MCF 10A (cell line): ENCODE measurements around the gene ADARB2. TPM values are rescaled to one million over a fixed set of nuclear protein-coding genes. Genes with fewer than 3 reads are reported as not detected.

Source experiments
- BruUV-seq: library from RNA; stranded (reverse); fragments of 400-500 nt; replicated peaks from 2 replicates; lab custom pipeline; 2021; lab: Mats Ljungman, UMichigan
- CTCF ChIA-PET: fragments of 300-600 bp; sonication (Branson Sonifier 250); formaldehyde crosslinking; extraction: SDS; loops from one replicate; lab custom pipeline; 2021; ENCODE audit warnings: antibody characterized with exemption, inconsistent platforms; lab: Yijun Ruan, JAX
- POLR2A ChIA-PET: fragments of 300-600, 350-650 bp; sonication (Branson Sonifier 250); formaldehyde crosslinking; extraction: SDS; loops from one replicate; lab custom pipeline; 2020; ENCODE audit warnings: antibody characterized with exemption, inconsistent platforms; lab: Yijun Ruan, JAX
- DNase-seq: peaks from one replicate; pipeline ENCODE4 v3.0.0-alpha.2; 2018; ENCODE audit not compliant: unreplicated experiment
- H3K27ac Mint-ChIP-seq: one replicate; pipeline ENCODE4 v1.8.0; 2022; ENCODE audit warnings: mild to moderate bottlenecking, low read depth, mixed read lengths; ENCODE audit not compliant: unreplicated experiment
- H3K27me3 Mint-ChIP-seq: one replicate; pipeline ENCODE4 v1.8.0; 2022; ENCODE audit warnings: mixed read lengths; ENCODE audit not compliant: insufficient read depth, unreplicated experiment
- H3K36me3 Mint-ChIP-seq: one replicate; pipeline ENCODE4 v1.8.0; 2022; ENCODE audit warnings: mild to moderate bottlenecking, moderate library complexity, mixed read lengths; ENCODE audit not compliant: insufficient read depth, unreplicated experiment
- H3K4me1 Mint-ChIP-seq: one replicate; pipeline ENCODE4 v1.8.0; 2022; ENCODE audit warnings: mixed read lengths; ENCODE audit not compliant: insufficient read depth, unreplicated experiment
- H3K4me3 Mint-ChIP-seq: one replicate; pipeline ENCODE4 v1.8.0; 2022; ENCODE audit warnings: mild to moderate bottlenecking, moderate library complexity, mixed read lengths; ENCODE audit not compliant: unreplicated experiment
- H3K9me3 Mint-ChIP-seq: one replicate; pipeline ENCODE4 v1.8.0; 2022; ENCODE audit warnings: mixed read lengths; ENCODE audit not compliant: unreplicated experiment
- CTCF ChIP-seq: fragments of 200-600 bp; IDR thresholded peaks from one replicate; pipeline ENCODE4 v1.8.0; 2022; ENCODE audit warnings: antibody characterized with exemption, mild to moderate bottlenecking; ENCODE audit not compliant: unreplicated experiment
- intact Hi-C: fragments of 100-400 bp; cut with micrococcal nuclease; formaldehyde crosslinking; loops from 2 replicates; pipeline ENCODE4 v1.14.1; 2022
- total RNA-seq: library from RNA; stranded (reverse); gene quantifications from 2 replicates; pipeline ENCODE4 v1.2.3, GENCODE V29; 2022

Gene ADARB2
- total RNA-seq, 1 experiment from 2014 or later, result 0.96 TPM

- Mint-ChIP-seq H3K27ac (no peak overlapping the region), H3K27me3 (peaks cover 20% of the 10 kb centered on the region), H3K4me1 (peaks cover 5% of the 10 kb centered on the region), H3K36me3 (no peaks in the 10 kb centered on the region), H3K4me3 (no peak overlapping the region), H3K9me3 (no peaks in the 10 kb centered on the region)
- no TSS peak for BruUV-seq
- no peak for TF ChIP-seq CTCF
- intact Hi-C loops, result no loop called here
- no peak for DNase-seq
- ChIA-PET POLR2A (interaction anchor here (0.6 kb wide), 1 partner anchor 1215 kb away, joined by 4 read pairs; no protein-coding TSS in a partner anchor), CTCF (no interaction called here)
Measured at GRCh38 chr10:1485357-1485756, 252.0 kb downstream of the ADARB2 start.

GRCh38 chr10:1483826-1484225, 253.5 kb downstream of the ADARB2 start:
- ChIA-PET CTCF (no interaction called here), POLR2A (no interaction called here)
- H3K9me3 Mint-ChIP-seq, result no peaks in the 10 kb centered on the region
- intact Hi-C loops, result no loop called here
- H3K27ac Mint-ChIP-seq, result no peak overlapping the region
- no peak overlapping the region for H3K4me3 Mint-ChIP-seq
- H3K4me1 Mint-ChIP-seq, result peaks cover 5% of the 10 kb centered on the region
- BruUV-seq, result no TSS peak
- H3K27me3 Mint-ChIP-seq, result peaks cover 20% of the 10 kb centered on the region
- TF ChIP-seq CTCF, result no peak
- no peaks in the 10 kb centered on the region for H3K36me3 Mint-ChIP-seq
- DNase-seq, result no peak

GRCh38 chr10:1483246-1483645, 254.1 kb downstream of the ADARB2 start:
- H3K9me3 Mint-ChIP-seq, result peaks cover 5% of the 10 kb centered on the region
- peaks cover 20% of the 10 kb centered on the region for H3K27me3 Mint-ChIP-seq
- H3K4me1 Mint-ChIP-seq, result peaks cover 5% of the 10 kb centered on the region
- ChIA-PET CTCF (no interaction called here), POLR2A (interaction anchor here (0.6 to 0.9 kb wide), 2 partner anchors 227 to 730 kb away, joined by 4 read pairs; no protein-coding TSS in a partner anchor)
- H3K27ac Mint-ChIP-seq, result no peak overlapping the region
- no peak overlapping the region for H3K4me3 Mint-ChIP-seq
- no peaks in the 10 kb centered on the region for H3K36me3 Mint-ChIP-seq
- no TSS peak for BruUV-seq
- no peak for DNase-seq
- intact Hi-C loops, result no loop called here
- no peak for TF ChIP-seq CTCF

GRCh38 chr10:1477578-1477977, 259.7 kb downstream of the ADARB2 start:
- Mint-ChIP-seq H3K9me3 (peaks cover 7% of the 10 kb centered on the region), H3K27ac (no peak overlapping the region), H3K4me3 (no peak overlapping the region), H3K27me3 (peaks cover 19% of the 10 kb centered on the region), H3K4me1 (peaks cover 5% of the 10 kb centered on the region), H3K36me3 (no peaks in the 10 kb centered on the region)
- BruUV-seq, result no TSS peak
- no peak for DNase-seq
- POLR2A ChIA-PET, result no interaction called here
- CTCF ChIA-PET, result no interaction called here
- intact Hi-C loops, result no loop called here
- no peak for TF ChIP-seq CTCF
